OCI-LY3 (cell line): ENCODE results near the gene RNF138.
A peak's percentile ranks its signal among the peaks of the same experiment; 100 is the strongest.

Experiments
- CTCF ChIP-seq: fragments of 200-600, 300-600 bp; sonication (generic); IDR thresholded peaks from 2 replicates; pipeline ENCODE4 v1.5.1; 2014; ENCODE audit warnings: antibody characterized with exemption, low read length, low read depth
- EZH2phosphoT487 ChIP-seq: fragments of 200-600 bp; shearing (Covaris generic); IDR thresholded peaks from 2 replicates; pipeline ENCODE4 v1.6.1; 2018; ENCODE audit warnings: antibody characterized with exemption, mixed run types, low read depth

- TF ChIP-seq CTCF = peak; percentile 74
- no peak for TF ChIP-seq EZH2phosphoT487
Measured at GRCh38 chr18:32072321-32072720, 19.4 kb upstream of the RNF138 start.
